ENCODE measurements around the gene CTSS.
"Not testable (repeated sequence)": the region's sequence is repeated elsewhere in the genome, so short reads cannot be mapped to it uniquely, and the experiment has no call there.

The CTSS gene

GRCh38 chr1:150765296-150765976 lies at the start of gene CTSS:
TSS of gene CTSS (minus strand) at chr1:150765778. CDS start at chr1:150764763, 1,015 bp downstream.
- no peak for DNase-seq

- peak in 1 of 2 experiments; percentile 35 for DNase-seq
Measured at GRCh38 chr1:150813028-150813707, 47.6 kb upstream of the CTSS start.

GRCh38 chr1:150810958-150811659 lies 45.5 kb upstream of the CTSS start:
- DNase-seq, result no peak

- no peak for DNase-seq
Measured at GRCh38 chr1:150809651-150810050, 44.1 kb upstream of the CTSS start.

- no peak for DNase-seq
Measured at GRCh38 chr1:150808846-150809245, 43.3 kb upstream of the CTSS start.

GRCh38 chr1:150808121-150808520 lies 42.5 kb upstream of the CTSS start, which contains the start of gene CTSK:
TSS of gene CTSK (minus strand) at chr1:150808260. CDS start at chr1:150806805, 1,455 bp downstream.
- DNase-seq, result no peak

- DNase-seq, result no peak
Measured at GRCh38 chr1:150807249-150808023, 41.9 kb upstream of the CTSS start.

GRCh38 chr1:150805899-150806298 lies 40.3 kb upstream of the CTSS start:
- DNase-seq, result no peak

GRCh38 chr1:150804671-150805070 lies 39.1 kb upstream of the CTSS start:
- DNase-seq, result no peak

GRCh38 chr1:150799089-150799488 lies 33.5 kb upstream of the CTSS start:
- no peak for DNase-seq

- DNase-seq, result peak; percentile 91 to 94
Measured at GRCh38 chr1:150798525-150798924, 32.9 kb upstream of the CTSS start.

GRCh38 chr1:150796374-150796773 lies 30.8 kb upstream of the CTSS start:
- no peak for DNase-seq

- DNase-seq, result not testable (repeated sequence)
Measured at GRCh38 chr1:150793778-150794177, 28.2 kb upstream of the CTSS start.

- DNase-seq, result no peak
Measured at GRCh38 chr1:150793221-150793620, 27.6 kb upstream of the CTSS start.

- DNase-seq, result no peak
Measured at GRCh38 chr1:150791585-150791984, 26.0 kb upstream of the CTSS start.

GRCh38 chr1:150789396-150789795 lies 23.8 kb upstream of the CTSS start:
- no peak for DNase-seq

- no peak for DNase-seq
Measured at GRCh38 chr1:150788946-150789345, 23.4 kb upstream of the CTSS start.

- DNase-seq, result no peak
Measured at GRCh38 chr1:150787455-150787854, 21.9 kb upstream of the CTSS start.

- DNase-seq, result no peak
Measured at GRCh38 chr1:150780510-150780909, 14.9 kb upstream of the CTSS start.

GRCh38 chr1:150778409-150778808 lies 12.8 kb upstream of the CTSS start:
- no peak for DNase-seq

GRCh38 chr1:150777544-150777943 lies 12.0 kb upstream of the CTSS start:
- no peak for DNase-seq

- DNase-seq, result not testable (repeated sequence)
Measured at GRCh38 chr1:150775931-150776505, 10.4 kb upstream of the CTSS start.

- DNase-seq, result no peak
Measured at GRCh38 chr1:150775276-150775675, 9.7 kb upstream of the CTSS start.
